NCI-H345 (cell line): Measurements from ENCODE around the gene TGDS.
"Not testable (repeated sequence)": the region's sequence is repeated elsewhere in the genome, so short reads cannot be mapped to it uniquely, and the experiment has no call there.

Experiments
- DNase-seq: peaks from one replicate; lab custom pipeline; 2025; lab: John Stamatoyannopoulos, UW

TGDS gene

GRCh38 chr13:94595950-94596574 is at the start of gene TGDS:
Gene TGDS (minus strand): TSS chr13:94596152. CDS start chr13:94596136, 16 bp downstream.
- DNase-seq, result peak; percentile 93

GRCh38 chr13:94641409-94641941 is 45.5 kb upstream of the TGDS start:
- peak; percentile 86 for DNase-seq

GRCh38 chr13:94640721-94641120 is 44.8 kb upstream of the TGDS start:
- DNase-seq, result no peak

- DNase-seq, result not testable (repeated sequence)
Observed at GRCh38 chr13:94637677-94638076, 41.7 kb upstream of the TGDS start.

- no peak for DNase-seq
Observed at GRCh38 chr13:94636942-94637578, 41.1 kb upstream of the TGDS start.

- DNase-seq, result not testable (repeated sequence)
Observed at GRCh38 chr13:94636096-94636495, 40.1 kb upstream of the TGDS start.

- DNase-seq, result no peak
Observed at GRCh38 chr13:94632226-94632980, 36.5 kb upstream of the TGDS start.

- DNase-seq, result no peak
Observed at GRCh38 chr13:94630858-94631257, 34.9 kb upstream of the TGDS start.

GRCh38 chr13:94623316-94623715 is 27.4 kb upstream of the TGDS start:
- DNase-seq, result no peak

GRCh38 chr13:94622344-94622743 is 26.4 kb upstream of the TGDS start:
- DNase-seq, result no peak

GRCh38 chr13:94620286-94620896 is 24.4 kb upstream of the TGDS start:
- peak; percentile 64 for DNase-seq

GRCh38 chr13:94617389-94618000 is 21.5 kb upstream of the TGDS start:
- peak; percentile 37 for DNase-seq

GRCh38 chr13:94613051-94613450 is 17.1 kb upstream of the TGDS start:
- no peak for DNase-seq

GRCh38 chr13:94612050-94612449 is 16.1 kb upstream of the TGDS start:
- no peak for DNase-seq

GRCh38 chr13:94610475-94610874 is 14.5 kb upstream of the TGDS start:
- no peak for DNase-seq

GRCh38 chr13:94609196-94609595 is 13.2 kb upstream of the TGDS start:
- DNase-seq, result no peak

GRCh38 chr13:94608586-94608985 is 12.6 kb upstream of the TGDS start:
- DNase-seq, result no peak

GRCh38 chr13:94607939-94608338 is 12.0 kb upstream of the TGDS start:
- no peak for DNase-seq

- no peak for DNase-seq
Observed at GRCh38 chr13:94607056-94607455, 11.1 kb upstream of the TGDS start.

- no peak for DNase-seq
Observed at GRCh38 chr13:94602467-94602866, 6.5 kb upstream of the TGDS start.

GRCh38 chr13:94601446-94602431 is 5.8 kb upstream of the TGDS start, which contains the start of gene GPR180:
Gene GPR180 (plus strand): TSS chr13:94601857. CDS start chr13:94601928, 71 bp downstream.
- DNase-seq, result peak; percentile 99
